HepG2 (cell line): ENCODE measurements around the gene PPIL3. TPM values are rescaled to one million over a fixed set of nuclear protein-coding genes. Genes with fewer than 3 reads are reported as not detected.

Source experiments
- ADNP ChIP-seq: sonication (generic); formaldehyde crosslinking; IDR thresholded peaks from 2 replicates; pipeline ENCODE4 v1.4.0; 2020; ENCODE audit warnings: missing genetic modification reagents
- CEBPB ChIP-seq: IDR thresholded peaks from 2 replicates; pipeline ENCODE4 v1.6.1; 2011; ENCODE audit warnings: low read depth, low read length, improper control_type of control experiment, borderline replicate concordance
- EEA1 ChIP-seq: sonication (generic); formaldehyde crosslinking; IDR thresholded peaks from 2 replicates; pipeline ENCODE4 v1.5.1; 2020; ENCODE audit warnings: mild to moderate bottlenecking, missing genetic modification reagents, borderline replicate concordance
- HOXA3 ChIP-seq: sonication (generic); formaldehyde crosslinking; IDR thresholded peaks from 2 replicates; pipeline ENCODE4 v1.5.0; 2020; ENCODE audit warnings: missing genetic modification reagents
- KAT2B ChIP-seq: fragments of 150-350 bp; IDR thresholded peaks from 2 replicates; pipeline ENCODE4 v1.6.1; 2014; ENCODE audit warnings: low read depth, low read length, borderline replicate concordance
- NBN ChIP-seq: fragments of 450-650 bp; conservative IDR thresholded peaks from 2 replicates; pipeline ENCODE4 v1.6.1; 2017
- POGZ ChIP-seq: sonication (generic); formaldehyde crosslinking; IDR thresholded peaks from 2 replicates; pipeline ENCODE4 v1.4.0; 2020; ENCODE audit warnings: mild to moderate bottlenecking, missing genetic modification reagents
- TAF1 ChIP-seq: sonication (generic); formaldehyde crosslinking; IDR thresholded peaks from 2 replicates; pipeline ENCODE4 v1.4.0; 2020; ENCODE audit warnings: missing genetic modification reagents
- TRAFD1 ChIP-seq: sonication (generic); formaldehyde crosslinking; IDR thresholded peaks from 2 replicates; pipeline ENCODE4 v1.5.1; 2020; ENCODE audit warnings: missing genetic modification reagents, mild to moderate bottlenecking, borderline replicate concordance
- ZBTB8A ChIP-seq: sonication (generic); formaldehyde crosslinking; IDR thresholded peaks from 2 replicates; pipeline ENCODE4 v1.4.0; 2020; ENCODE audit warnings: mild to moderate bottlenecking, low read depth, missing genetic modification reagents, borderline replicate concordance
- ZNF510 ChIP-seq: sonication (generic); formaldehyde crosslinking; IDR thresholded peaks from 2 replicates; pipeline ENCODE4 v1.4.0; 2020; ENCODE audit warnings: low read depth, mild to moderate bottlenecking, missing genetic modification reagents
- ZNF644 ChIP-seq: IDR thresholded peaks from 2 replicates; pipeline ENCODE4 v1.6.1; 2016; ENCODE audit warnings: low read depth
- ZNF670 ChIP-seq: sonication (generic); formaldehyde crosslinking; IDR thresholded peaks from 2 replicates; pipeline ENCODE4 v1.8.0; 2022; ENCODE audit warnings: mild to moderate bottlenecking, missing genetic modification reagents, borderline replicate concordance
- polyA plus RNA-seq, 8 experiments: library from polyadenylated mRNA; depleted of rRNA in 3 of 8; stranded (reverse) in 7 of 8; unstranded in 1 of 8; fragments of >200 nt; fragmentation: Illumina TruSeq in 4 of 8; extraction: Trizol in 4 of 8; gene quantifications; 2 replicates each; pipeline versions ENCODE4 v1.2.1 to v1.2.3, GENCODE V29; 2011 to 2016; ENCODE audit warnings: low read depth in 4 of 8, missing spikeins in 1 of 8, mixed read lengths in 1 of 8; ENCODE audit not compliant: insufficient read depth in 1 of 8
- total RNA-seq, 5 experiments: library from RNA; depleted of rRNA; stranded (reverse); fragments of >200 nt; fragmentation: Illumina TruSeq; extraction: Trizol; gene quantifications; 2 replicates each; pipeline ENCODE4 v1.2.3, GENCODE V29; 2016; ENCODE audit warnings: low read depth in 1 of 5
- TF ChIP-seq, protein P1 (sequence below): IDR thresholded peaks from 2 replicates; pipeline ENCODE4 v1.4.0; 2020; ENCODE audit warnings: mild to moderate bottlenecking, missing genetic modification reagents
- TF ChIP-seq, protein P2 (sequence below): sonication (generic); formaldehyde crosslinking; IDR thresholded peaks from 2 replicates; pipeline ENCODE4 v1.8.0; 2022; ENCODE audit warnings: missing genetic modification reagents, mild to moderate bottlenecking, moderate library complexity, borderline replicate concordance
- TF ChIP-seq, protein P3 (sequence below): sonication (generic); formaldehyde crosslinking; IDR thresholded peaks from 2 replicates; pipeline ENCODE4 v1.4.0; 2020; ENCODE audit warnings: missing genetic modification reagents

PPIL3 gene
- total and polyA plus RNA-seq, 2 of the 13 experiments (the other 11 are each of a cell fraction or from before 2014, with no cell fraction given) = 98.7 to 107 TPM

DNA sequence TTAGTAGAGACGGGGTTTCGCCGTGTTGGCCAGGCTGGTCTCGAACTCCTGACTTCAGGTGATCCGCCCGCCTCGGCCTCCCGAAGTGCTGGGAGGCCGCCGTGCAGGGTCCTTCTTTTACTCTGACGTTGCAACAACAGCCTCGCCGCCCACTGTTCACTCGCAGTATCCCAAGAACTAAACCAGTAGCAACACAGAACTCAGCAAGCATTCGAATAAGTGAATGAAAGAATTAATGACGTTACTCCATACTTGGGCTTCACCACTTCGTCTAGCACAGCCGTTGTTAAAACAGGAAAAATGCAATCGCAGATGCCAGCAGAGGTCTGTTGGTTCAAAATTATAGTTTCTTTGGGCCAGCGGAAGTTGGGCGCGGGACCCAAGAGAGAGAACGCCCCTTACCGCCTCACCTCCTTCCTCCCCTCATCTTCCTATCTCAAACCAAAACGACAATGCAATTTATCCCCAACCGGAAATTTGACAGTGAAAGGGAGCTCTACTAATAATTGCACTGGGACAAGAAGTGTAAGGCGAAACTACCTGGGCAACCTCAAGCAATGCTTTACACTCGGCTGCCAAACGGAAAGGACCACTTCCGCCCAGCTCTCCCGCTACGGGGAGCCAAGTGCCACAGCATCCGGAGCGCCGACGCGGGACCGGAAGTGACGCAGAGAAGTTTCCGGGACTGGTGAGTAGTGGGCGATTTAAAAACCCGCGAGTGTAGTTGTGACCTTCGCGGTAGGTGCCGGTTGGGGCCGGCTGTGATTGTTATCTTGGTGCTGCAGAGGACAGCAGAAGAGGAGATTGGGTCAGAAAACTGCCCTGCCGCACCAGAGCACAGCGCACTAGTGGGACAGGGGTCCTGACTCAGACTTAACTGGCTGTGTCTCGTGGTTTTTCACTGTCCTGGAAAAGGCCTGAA lies at the start of gene PPIL3, which contains the start of gene NIF3L1 (continued):
- TF ChIP-seq, protein P1, sequence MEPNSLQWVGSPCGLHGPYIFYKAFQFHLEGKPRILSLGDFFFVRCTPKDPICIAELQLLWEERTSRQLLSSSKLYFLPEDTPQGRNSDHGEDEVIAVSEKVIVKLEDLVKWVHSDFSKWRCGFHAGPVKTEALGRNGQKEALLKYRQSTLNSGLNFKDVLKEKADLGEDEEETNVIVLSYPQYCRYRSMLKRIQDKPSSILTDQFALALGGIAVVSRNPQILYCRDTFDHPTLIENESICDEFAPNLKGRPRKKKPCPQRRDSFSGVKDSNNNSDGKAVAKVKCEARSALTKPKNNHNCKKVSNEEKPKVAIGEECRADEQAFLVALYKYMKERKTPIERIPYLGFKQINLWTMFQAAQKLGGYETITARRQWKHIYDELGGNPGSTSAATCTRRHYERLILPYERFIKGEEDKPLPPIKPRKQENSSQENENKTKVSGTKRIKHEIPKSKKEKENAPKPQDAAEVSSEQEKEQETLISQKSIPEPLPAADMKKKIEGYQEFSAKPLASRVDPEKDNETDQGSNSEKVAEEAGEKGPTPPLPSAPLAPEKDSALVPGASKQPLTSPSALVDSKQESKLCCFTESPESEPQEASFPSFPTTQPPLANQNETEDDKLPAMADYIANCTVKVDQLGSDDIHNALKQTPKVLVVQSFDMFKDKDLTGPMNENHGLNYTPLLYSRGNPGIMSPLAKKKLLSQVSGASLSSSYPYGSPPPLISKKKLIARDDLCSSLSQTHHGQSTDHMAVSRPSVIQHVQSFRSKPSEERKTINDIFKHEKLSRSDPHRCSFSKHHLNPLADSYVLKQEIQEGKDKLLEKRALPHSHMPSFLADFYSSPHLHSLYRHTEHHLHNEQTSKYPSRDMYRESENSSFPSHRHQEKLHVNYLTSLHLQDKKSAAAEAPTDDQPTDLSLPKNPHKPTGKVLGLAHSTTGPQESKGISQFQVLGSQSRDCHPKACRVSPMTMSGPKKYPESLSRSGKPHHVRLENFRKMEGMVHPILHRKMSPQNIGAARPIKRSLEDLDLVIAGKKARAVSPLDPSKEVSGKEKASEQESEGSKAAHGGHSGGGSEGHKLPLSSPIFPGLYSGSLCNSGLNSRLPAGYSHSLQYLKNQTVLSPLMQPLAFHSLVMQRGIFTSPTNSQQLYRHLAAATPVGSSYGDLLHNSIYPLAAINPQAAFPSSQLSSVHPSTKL = peak; percentile 58
- TF ChIP-seq, protein P2, sequence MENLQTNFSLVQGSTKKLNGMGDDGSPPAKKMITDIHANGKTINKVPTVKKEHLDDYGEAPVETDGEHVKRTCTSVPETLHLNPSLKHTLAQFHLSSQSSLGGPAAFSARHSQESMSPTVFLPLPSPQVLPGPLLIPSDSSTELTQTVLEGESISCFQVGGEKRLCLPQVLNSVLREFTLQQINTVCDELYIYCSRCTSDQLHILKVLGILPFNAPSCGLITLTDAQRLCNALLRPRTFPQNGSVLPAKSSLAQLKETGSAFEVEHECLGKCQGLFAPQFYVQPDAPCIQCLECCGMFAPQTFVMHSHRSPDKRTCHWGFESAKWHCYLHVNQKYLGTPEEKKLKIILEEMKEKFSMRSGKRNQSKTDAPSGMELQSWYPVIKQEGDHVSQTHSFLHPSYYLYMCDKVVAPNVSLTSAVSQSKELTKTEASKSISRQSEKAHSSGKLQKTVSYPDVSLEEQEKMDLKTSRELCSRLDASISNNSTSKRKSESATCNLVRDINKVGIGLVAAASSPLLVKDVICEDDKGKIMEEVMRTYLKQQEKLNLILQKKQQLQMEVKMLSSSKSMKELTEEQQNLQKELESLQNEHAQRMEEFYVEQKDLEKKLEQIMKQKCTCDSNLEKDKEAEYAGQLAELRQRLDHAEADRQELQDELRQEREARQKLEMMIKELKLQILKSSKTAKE (CRISPR knock-in tag) = no peak
- no peak for TF ChIP-seq EEA1 (CRISPR knock-in tag)
- no peak; the same call in 1 of the 2 replicates for TF ChIP-seq ZNF644 (CRISPR knock-in tag)
- 0 out of 2 replicates have a peak, but pooled peaks have one; percentile 76 for TF ChIP-seq TRAFD1
- TF ChIP-seq, protein P3, sequence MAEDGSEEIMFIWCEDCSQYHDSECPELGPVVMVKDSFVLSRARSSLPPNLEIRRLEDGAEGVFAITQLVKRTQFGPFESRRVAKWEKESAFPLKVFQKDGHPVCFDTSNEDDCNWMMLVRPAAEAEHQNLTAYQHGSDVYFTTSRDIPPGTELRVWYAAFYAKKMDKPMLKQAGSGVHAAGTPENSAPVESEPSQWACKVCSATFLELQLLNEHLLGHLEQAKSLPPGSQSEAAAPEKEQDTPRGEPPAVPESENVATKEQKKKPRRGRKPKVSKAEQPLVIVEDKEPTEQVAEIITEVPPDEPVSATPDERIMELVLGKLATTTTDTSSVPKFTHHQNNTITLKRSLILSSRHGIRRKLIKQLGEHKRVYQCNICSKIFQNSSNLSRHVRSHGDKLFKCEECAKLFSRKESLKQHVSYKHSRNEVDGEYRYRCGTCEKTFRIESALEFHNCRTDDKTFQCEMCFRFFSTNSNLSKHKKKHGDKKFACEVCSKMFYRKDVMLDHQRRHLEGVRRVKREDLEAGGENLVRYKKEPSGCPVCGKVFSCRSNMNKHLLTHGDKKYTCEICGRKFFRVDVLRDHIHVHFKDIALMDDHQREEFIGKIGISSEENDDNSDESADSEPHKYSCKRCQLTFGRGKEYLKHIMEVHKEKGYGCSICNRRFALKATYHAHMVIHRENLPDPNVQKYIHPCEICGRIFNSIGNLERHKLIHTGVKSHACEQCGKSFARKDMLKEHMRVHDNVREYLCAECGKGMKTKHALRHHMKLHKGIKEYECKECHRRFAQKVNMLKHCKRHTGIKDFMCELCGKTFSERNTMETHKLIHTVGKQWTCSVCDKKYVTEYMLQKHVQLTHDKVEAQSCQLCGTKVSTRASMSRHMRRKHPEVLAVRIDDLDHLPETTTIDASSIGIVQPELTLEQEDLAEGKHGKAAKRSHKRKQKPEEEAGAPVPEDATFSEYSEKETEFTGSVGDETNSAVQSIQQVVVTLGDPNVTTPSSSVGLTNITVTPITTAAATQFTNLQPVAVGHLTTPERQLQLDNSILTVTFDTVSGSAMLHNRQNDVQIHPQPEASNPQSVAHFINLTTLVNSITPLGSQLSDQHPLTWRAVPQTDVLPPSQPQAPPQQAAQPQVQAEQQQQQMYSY = 0 out of 2 replicates have a peak, but pooled peaks have one; percentile 44
- TF ChIP-seq CEBPB = no peak
- peak; percentile 85; the same call in 1 of the 2 replicates for TF ChIP-seq ADNP (CRISPR knock-in tag)
- no peak for TF ChIP-seq NBN
- TF ChIP-seq ZBTB8A (CRISPR knock-in tag) = no peak
- TF ChIP-seq KAT2B = no peak
- TF ChIP-seq TAF1 (CRISPR knock-in tag) = peak; percentile 84
- TF ChIP-seq ZNF510 = no peak
- TF ChIP-seq ZNF670 (CRISPR knock-in tag) = peak; percentile 72
- peak; percentile 84 for TF ChIP-seq POGZ (CRISPR knock-in tag)
- peak; percentile 94 for TF ChIP-seq HOXA3 (CRISPR knock-in tag)
